ENCODE measurements around the gene MATN4.

The MATN4 gene

GRCh38 chr20:45341579-45341938 lies 33.5 kb upstream of the MATN4 start:
- no peak for DNase-seq (ENCODE audit: low read depth in 2 of 2)

GRCh38 chr20:45340951-45341350 lies 32.9 kb upstream of the MATN4 start:
- no peak for DNase-seq (ENCODE audit: low read depth in 2 of 2)

- no peak for DNase-seq (ENCODE audit: low read depth in 2 of 2)
These were observed 32.2 kb upstream of the MATN4 start for GRCh38 chr20:45340236-45340847.

GRCh38 chr20:45339799-45340198 lies 31.7 kb upstream of the MATN4 start:
- DNase-seq (ENCODE audit: low read depth in 2 of 2): no peak

- DNase-seq (ENCODE audit: low read depth in 2 of 2): no peak
These were observed 31.0 kb upstream of the MATN4 start for GRCh38 chr20:45339084-45339483.

- DNase-seq (ENCODE audit: low read depth in 2 of 2): no peak
These were observed 30.3 kb upstream of the MATN4 start for GRCh38 chr20:45338121-45339030.

GRCh38 chr20:45337367-45338120 lies 29.4 kb upstream of the MATN4 start:
- no peak for DNase-seq (ENCODE audit: low read depth in 2 of 2)

- no peak for DNase-seq (ENCODE audit: low read depth in 2 of 2)
These were observed 28.6 kb upstream of the MATN4 start for GRCh38 chr20:45336530-45337366.

GRCh38 chr20:45330476-45330875 lies 22.4 kb upstream of the MATN4 start:
- no peak for DNase-seq (ENCODE audit: low read depth in 2 of 2)

GRCh38 chr20:45329497-45330319 lies 21.6 kb upstream of the MATN4 start:
- DNase-seq (ENCODE audit: low read depth in 2 of 2): no peak

GRCh38 chr20:45328451-45328850 lies 20.4 kb upstream of the MATN4 start:
- no peak for DNase-seq (ENCODE audit: low read depth in 2 of 2)

GRCh38 chr20:45325371-45325770 lies 17.3 kb upstream of the MATN4 start:
- no peak for DNase-seq (ENCODE audit: low read depth in 2 of 2)

GRCh38 chr20:45323731-45324130 lies 15.6 kb upstream of the MATN4 start:
- no peak for DNase-seq (ENCODE audit: low read depth in 2 of 2)

- DNase-seq (ENCODE audit: low read depth in 2 of 2): no peak
These were observed 14.9 kb upstream of the MATN4 start for GRCh38 chr20:45322952-45323383.

- DNase-seq (ENCODE audit: low read depth in 2 of 2): no peak
These were observed 13.0 kb upstream of the MATN4 start for GRCh38 chr20:45320948-45321595.

GRCh38 chr20:45318948-45319347 lies 10.8 kb upstream of the MATN4 start:
- no peak for DNase-seq (ENCODE audit: low read depth in 2 of 2)

- no peak for DNase-seq (ENCODE audit: low read depth in 2 of 2)
These were observed 10.4 kb upstream of the MATN4 start for GRCh38 chr20:45318386-45318939.

GRCh38 chr20:45317826-45318225 lies 9.7 kb upstream of the MATN4 start:
- DNase-seq (ENCODE audit: low read depth in 2 of 2): no peak

- DNase-seq (ENCODE audit: low read depth in 2 of 2): no peak
These were observed 8.3 kb upstream of the MATN4 start for GRCh38 chr20:45316150-45317080.

Data from stimulated activated CD8-positive, alpha-beta memory T cell treated with anti-CD3 and anti-CD28 coated beads, Interleukin-15, amount 100 ng/mL, for 4 hours (primary cell).